CD14-positive monocyte (primary cell): ENCODE results near the gene ANKRD40CL. TPM values are rescaled to one million over a fixed set of nuclear protein-coding genes. Genes with fewer than 3 reads are reported as not detected.
A peak's percentile ranks its signal among the peaks of the same experiment; 100 is the strongest.

ENCODE experiments used
- DNase-seq, 3 donors: peaks; one replicate each; pipeline ENCODE4 v3.0.0-alpha.2; 2011 to 2022
- H2AFZ ChIP-seq: 2 replicates; pipeline ENCODE4 v1.6.0; 2012; ENCODE audit warnings: mild to moderate bottlenecking, low read depth, low read length, inconsistent platforms; ENCODE audit not compliant: insufficient read depth, poor library complexity, severe bottlenecking
- H3K27ac ChIP-seq, 2 donors: 1 replicate in 1 of 2; 2 replicates in 1 of 2; pipeline ENCODE4 v1.5.1; 2012 to 2013; ENCODE audit warnings: low read length in 2 of 2, control low read depth in 1 of 2, inconsistent platforms in 1 of 2, low read depth in 1 of 2, mild to moderate bottlenecking in 1 of 2
- H3K27me3 ChIP-seq, 2 donors: one replicate each; pipeline versions ENCODE4 v1.6.0 to v1.6.1; 2011 to 2013; ENCODE audit warnings: low read length in 2 of 2; ENCODE audit not compliant: control insufficient read depth in 2 of 2, insufficient read depth in 2 of 2
- H3K36me3 ChIP-seq, 2 donors: replicated peaks in 1 of 2; 1 replicate in 1 of 2; 2 replicates in 1 of 2; pipeline versions ENCODE4 v1.5.1 to v1.6.1; 2012 to 2013; ENCODE audit warnings: low read length in 2 of 2, control low read depth in 1 of 2, inconsistent platforms in 1 of 2, mild to moderate bottlenecking in 1 of 2; ENCODE audit not compliant: insufficient read depth in 2 of 2, control insufficient read depth in 1 of 2
- H3K4me1 ChIP-seq, 2 donors: 1 replicate in 1 of 2; 2 replicates in 1 of 2; pipeline versions ENCODE4 v1.5.1 to v1.6.1; 2012 to 2013; ENCODE audit warnings: low read length in 2 of 2, control low read depth in 1 of 2, inconsistent platforms in 1 of 2, mild to moderate bottlenecking in 1 of 2, moderate library complexity in 1 of 2; ENCODE audit not compliant: insufficient read depth in 2 of 2, control insufficient read depth in 1 of 2
- H3K4me2 ChIP-seq: replicated peaks from 2 replicates; pipeline ENCODE3; 2012; ENCODE audit warnings: low read length, moderate library complexity, mild to moderate bottlenecking; ENCODE audit not compliant: poor library complexity, severe bottlenecking; ENCODE audit errors: extremely low read depth
- H3K4me3 ChIP-seq, 3 experiments: fragments of 200-600 bp in 1 of 3; sonication (generic) in 1 of 3; replicated peaks in 1 of 3; 1 replicate in 2 of 3; 2 replicates in 1 of 3; pipeline ENCODE4 v1.5.1; 2011 to 2013; ENCODE audit warnings: low read length in 3 of 3, mild to moderate bottlenecking in 3 of 3, control low read depth in 2 of 3, low read depth in 2 of 3, inconsistent platforms in 1 of 3, moderate library complexity in 1 of 3
- H3K79me2 ChIP-seq: 2 replicates; pipeline ENCODE4 v1.6.0; 2012; ENCODE audit warnings: mild to moderate bottlenecking, control low read depth, inconsistent platforms, low read length, moderate library complexity; ENCODE audit not compliant: insufficient read depth
- H3K9ac ChIP-seq: 2 replicates; pipeline ENCODE4 v1.6.0; 2017; ENCODE audit warnings: low read length, mild to moderate bottlenecking; ENCODE audit not compliant: insufficient read depth, poor library complexity, severe bottlenecking
- H3K9me3 ChIP-seq, 2 donors: replicated peaks in 1 of 2; 1 replicate in 1 of 2; 2 replicates in 1 of 2; pipeline versions ENCODE4 v1.5.1 to v1.6.1; 2012 to 2013; ENCODE audit warnings: low read length in 2 of 2, control low read depth in 1 of 2; ENCODE audit not compliant: control insufficient read depth in 1 of 2, insufficient read depth in 1 of 2
- H4K20me1 ChIP-seq: 2 replicates; pipeline ENCODE4 v1.6.0; 2012; ENCODE audit warnings: mild to moderate bottlenecking, low read length, control low read depth, moderate library complexity; ENCODE audit not compliant: insufficient read depth
- H3K27ac Mint-ChIP-seq, 7 donors: one replicate each; pipeline ENCODE4 v1.8.0; 2020; ENCODE audit warnings: mild to moderate bottlenecking in 7 of 7, mixed read lengths in 7 of 7, moderate library complexity in 6 of 7, inconsistent platforms in 2 of 7
- H3K27me3 Mint-ChIP-seq, 3 donors: one replicate each; pipeline ENCODE4 v1.8.0; 2021 to 2022; ENCODE audit warnings: low read depth in 3 of 3, mild to moderate bottlenecking in 3 of 3, mixed read lengths in 3 of 3, moderate library complexity in 3 of 3, inconsistent platforms in 1 of 3
- H3K36me3 Mint-ChIP-seq, 2 donors: one replicate each; pipeline ENCODE4 v1.8.0; 2020; ENCODE audit warnings: mixed read lengths in 2 of 2, inconsistent platforms in 1 of 2, mild to moderate bottlenecking in 1 of 2
- H3K4me1 Mint-ChIP-seq: one replicate; pipeline ENCODE4 v1.8.0; 2020; ENCODE audit warnings: mild to moderate bottlenecking, mixed read lengths
- H3K4me3 Mint-ChIP-seq, 2 donors: one replicate each; pipeline ENCODE4 v1.8.0; 2020; ENCODE audit warnings: mild to moderate bottlenecking in 2 of 2, mixed read lengths in 2 of 2, moderate library complexity in 1 of 2
- H3K9me3 Mint-ChIP-seq, 7 donors: one replicate each; pipeline ENCODE4 v1.8.0; 2020 to 2022; ENCODE audit warnings: mixed read lengths in 7 of 7, mild to moderate bottlenecking in 6 of 7, moderate library complexity in 6 of 7, inconsistent platforms in 2 of 7
- CTCF ChIP-seq: fragments of 200-600 bp; IDR thresholded peaks from one replicate; pipeline ENCODE4 v1.8.0; 2022; ENCODE audit warnings: antibody characterized with exemption, mild to moderate bottlenecking
- WGBS: methylation state at CpG from one replicate; pipeline ENCODE4 v1.1.5; 2013; ENCODE audit warnings: missing lambda C conversion rate; ENCODE audit not compliant: insufficient coverage; 5-methylcytosine and 5-hydroxymethylcytosine counted together
- intact Hi-C, 2 donors: fragments of 100-400 bp; cut with micrococcal nuclease; formaldehyde crosslinking; loops; one replicate each; pipeline versions ENCODE4 v1.15.0 to v1.15.1; 2023
- polyA plus RNA-seq, 3 donors: library from polyadenylated mRNA; depleted of rRNA in 1 of 3; unstranded in 2 of 3; stranded (reverse) in 1 of 3; fragments of 300-500 nt in 2 of 3; fragments of >200 nt in 1 of 3; fragmentation: Illumina TruSeq in 2 of 3; gene quantifications; 1 replicate in 2 of 3; 2 replicates in 1 of 3; pipeline ENCODE4 v1.2.3, GENCODE V29; 2012 to 2021

ANKRD40CL gene
- polyA plus RNA-seq, 3 donors = not detected

GRCh38 chr17:50749245-50749644, 18.1 kb downstream of the ANKRD40CL start:
- Histone ChIP-seq H3K36me3 (peaks cover 99 to 100% of the 10 kb centered on the region in 2 donors), H3K9ac (no peak overlapping the region), H4K20me1 (peaks cover 37% of the 10 kb centered on the region), H3K4me1 (no peaks in the 10 kb centered on the region), H3K27me3 (no peaks in the 10 kb centered on the region), H3K27ac (no peak overlapping the region), H3K4me3 (no peak overlapping the region), H2AFZ (no peak overlapping the region), H3K79me2 (peaks cover 10% of the 10 kb centered on the region), H3K9me3 (no peaks in the 10 kb centered on the region), H3K4me2 (no peak overlapping the region)
- Mint-ChIP-seq H3K27ac (peak overlapping the region in 1 of 7 donors; percentile 1), H3K36me3 (peaks cover 84 to 95% of the 10 kb centered on the region in 2 donors), H3K9me3 (no peaks in the 10 kb centered on the region), H3K27me3 (no peaks in the 10 kb centered on the region), H3K4me3 (no peak overlapping the region), H3K4me1 (no peaks in the 10 kb centered on the region)
- WGBS = 87% methylated on average over 3 of the region's 6 CpGs
- intact Hi-C loops = no loop called here
- no peak for TF ChIP-seq CTCF
- no peak for DNase-seq

- Mint-ChIP-seq H3K9me3 (no peaks in the 10 kb centered on the region), H3K27ac (peak overlapping the region in 2 of 7 donors; percentile 11 to 29), H3K4me3 (no peak overlapping the region), H3K36me3 (peaks cover 90 to 95% of the 10 kb centered on the region in 2 donors), H3K4me1 (no peaks in the 10 kb centered on the region), H3K27me3 (no peaks in the 10 kb centered on the region)
- Histone ChIP-seq H3K9me3 (no peaks in the 10 kb centered on the region), H3K4me1 (no peaks in the 10 kb centered on the region), H3K4me2 (no peak overlapping the region), H3K36me3 (peaks cover 98 to 100% of the 10 kb centered on the region in 2 donors), H3K79me2 (peaks cover 24% of the 10 kb centered on the region), H4K20me1 (peaks cover 64% of the 10 kb centered on the region), H2AFZ (no peak overlapping the region), H3K4me3 (no peak overlapping the region), H3K27me3 (no peaks in the 10 kb centered on the region), H3K27ac (no peak overlapping the region), H3K9ac (no peak overlapping the region)
- no peak for DNase-seq
- WGBS = 57% methylated on average over 5 of the region's 12 CpGs
- no peak for TF ChIP-seq CTCF
- intact Hi-C loops = no loop called here
These were observed 21.7 kb downstream of the ANKRD40CL start for GRCh38 chr17:50745631-50746030.
